DMS153 treated with DMSO at 0.1 percent for 48 hours (cell line): ENCODE data around the gene FAXC.
A peak's percentile ranks its signal among the peaks of the same experiment; 100 is the strongest.
"Not testable (repeated sequence)": the region's sequence is repeated elsewhere in the genome, so short reads cannot be mapped to it uniquely, and the experiment has no call there.

Experiments used
- DNase-seq: peaks from one replicate; lab custom pipeline; 2025; ENCODE audit not compliant: unreplicated experiment; lab: John Stamatoyannopoulos, UW

The FAXC gene

DNA sequence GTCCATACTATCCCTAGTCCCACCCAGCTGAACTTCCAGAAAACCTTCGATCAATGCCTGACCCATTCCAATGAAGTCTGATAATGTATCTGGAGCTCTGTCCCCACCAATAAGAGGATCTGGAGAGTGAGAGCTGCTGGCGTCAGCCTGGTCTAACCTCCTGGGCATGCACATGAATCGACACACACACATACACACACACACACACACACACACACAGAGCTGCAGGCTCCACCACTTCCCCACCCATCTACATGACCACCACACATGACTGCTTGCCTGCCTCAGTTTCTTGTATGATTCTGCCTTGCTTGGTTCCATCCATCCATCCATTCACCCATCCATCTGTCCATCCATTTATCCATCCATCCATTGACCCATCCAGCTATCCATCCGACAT is 60.8 kb downstream of the FAXC start:
- DNase-seq, result no peak

DNA sequence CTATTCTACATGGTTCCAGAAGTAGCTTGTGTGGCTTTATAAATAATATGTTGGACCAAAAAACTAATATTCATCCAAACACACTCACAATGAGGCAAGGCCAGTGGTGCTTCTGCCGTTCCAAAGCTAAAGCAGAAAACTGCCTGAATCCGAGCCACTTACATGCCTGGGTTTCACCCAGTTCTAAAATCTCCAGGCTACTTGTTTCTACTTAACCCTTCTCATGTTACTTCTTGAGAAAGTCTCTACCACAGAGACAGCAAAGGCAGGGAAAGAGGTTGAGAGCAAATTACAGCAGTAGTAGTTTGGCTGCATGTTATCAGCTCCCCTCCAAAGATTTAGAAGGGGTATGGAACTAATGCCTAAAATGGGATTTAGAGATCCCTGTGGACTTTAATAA is 62.0 kb downstream of the FAXC start:
- no peak for DNase-seq

DNA sequence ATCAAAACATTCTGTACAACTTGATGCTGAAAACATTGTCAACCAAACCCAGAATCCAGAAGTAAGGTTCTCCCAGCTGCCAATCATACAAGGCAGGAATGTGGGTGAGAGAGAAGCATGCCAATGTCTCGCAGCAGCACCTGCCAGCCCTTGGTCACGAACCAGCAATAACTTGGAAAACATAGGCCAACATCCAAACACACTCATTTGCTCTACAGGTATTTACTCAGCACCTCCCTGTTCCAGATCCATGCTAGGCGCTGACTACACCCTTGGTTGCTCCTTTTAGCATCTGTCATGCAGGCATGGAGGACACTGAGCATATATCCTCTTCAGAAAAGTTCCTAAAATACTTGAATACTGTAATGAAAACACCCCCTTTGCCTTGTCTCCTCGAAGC is 63.6 kb downstream of the FAXC start:
- DNase-seq, result no peak

DNA sequence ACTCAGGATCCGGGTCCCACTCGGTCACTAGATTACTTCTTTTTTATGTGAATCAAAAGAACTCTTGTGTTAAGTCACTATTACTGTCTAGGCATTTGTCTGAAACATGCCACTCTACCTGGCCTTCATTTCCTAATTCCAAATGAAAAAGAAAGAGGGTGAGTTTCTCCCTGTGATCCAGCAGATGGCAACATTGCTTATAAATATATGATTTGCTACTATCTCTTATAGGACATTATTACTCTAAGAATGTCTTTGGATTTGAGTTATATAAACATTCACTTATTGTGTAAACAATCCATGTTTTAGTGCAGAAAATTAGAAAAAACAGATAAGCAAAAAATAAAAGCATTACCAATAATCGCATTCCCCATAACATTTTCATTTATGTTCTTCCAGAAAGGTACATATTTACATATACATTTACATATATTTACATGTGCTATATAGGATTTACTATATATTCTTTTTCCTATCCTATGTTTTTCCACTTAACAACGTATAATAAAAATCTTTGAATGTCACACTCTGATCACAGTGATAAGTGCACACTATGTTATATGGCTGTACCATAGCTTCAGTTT is 66.9 kb downstream of the FAXC start:
- DNase-seq, result no peak

DNA sequence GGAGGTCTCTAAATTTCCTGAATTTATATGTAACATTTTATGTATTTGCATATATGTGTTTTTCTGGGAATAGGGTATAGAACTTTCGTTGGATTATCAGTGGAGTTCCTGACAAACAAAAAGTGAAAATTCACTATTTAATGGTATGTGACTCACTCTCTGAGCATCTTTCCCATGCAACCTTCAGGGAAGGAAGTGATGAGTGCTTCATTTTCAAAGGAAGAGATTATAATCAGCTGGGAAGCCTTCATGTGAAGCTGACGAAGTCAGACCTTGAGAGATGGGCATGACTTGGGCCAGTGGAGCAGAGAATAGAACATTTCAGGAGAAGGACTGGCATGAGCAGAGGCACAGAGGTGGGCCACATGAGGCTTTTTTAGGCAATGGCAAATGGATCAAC is 72.7 kb downstream of the FAXC start:
- no peak for DNase-seq

DNA sequence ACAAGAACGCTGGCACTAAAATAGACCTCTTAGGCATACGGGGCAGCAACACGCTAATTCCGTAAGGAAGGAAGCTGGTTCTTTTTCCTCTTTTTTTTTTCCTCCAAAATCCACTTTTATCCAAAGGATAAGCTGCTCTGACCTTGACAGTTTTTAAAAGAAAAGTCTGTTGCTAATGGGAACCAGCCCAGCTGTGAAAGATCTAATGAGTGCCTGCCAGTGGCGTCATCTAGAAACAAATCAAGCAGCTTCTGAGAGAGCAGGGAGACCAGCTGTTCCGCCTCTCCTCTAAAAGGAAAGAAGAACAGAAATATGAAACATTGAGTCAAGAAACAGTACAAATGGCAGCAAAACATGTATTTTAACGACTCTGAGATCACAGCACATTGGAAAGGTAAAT is 78.6 kb downstream of the FAXC start:
- no peak for DNase-seq

DNA sequence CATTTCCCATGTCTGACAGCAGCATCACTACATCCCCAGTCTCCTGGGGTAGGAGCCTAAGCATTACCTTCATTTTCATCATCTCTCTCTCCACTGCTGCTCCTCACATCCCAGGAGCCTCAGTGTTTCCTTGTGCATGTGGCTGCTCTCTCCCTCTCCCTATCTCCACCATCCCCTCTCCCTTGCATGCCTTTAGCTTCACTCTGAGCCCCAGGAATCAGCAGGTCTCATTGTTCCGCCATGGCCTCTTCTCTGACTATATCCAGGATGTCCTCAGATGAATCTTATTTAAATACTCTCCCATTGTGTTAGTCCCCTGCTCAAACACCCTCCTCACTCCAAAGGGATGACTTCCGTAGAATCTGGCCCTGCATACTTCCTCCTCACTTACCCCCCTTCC is 79.4 kb downstream of the FAXC start:
- no peak for DNase-seq

DNA sequence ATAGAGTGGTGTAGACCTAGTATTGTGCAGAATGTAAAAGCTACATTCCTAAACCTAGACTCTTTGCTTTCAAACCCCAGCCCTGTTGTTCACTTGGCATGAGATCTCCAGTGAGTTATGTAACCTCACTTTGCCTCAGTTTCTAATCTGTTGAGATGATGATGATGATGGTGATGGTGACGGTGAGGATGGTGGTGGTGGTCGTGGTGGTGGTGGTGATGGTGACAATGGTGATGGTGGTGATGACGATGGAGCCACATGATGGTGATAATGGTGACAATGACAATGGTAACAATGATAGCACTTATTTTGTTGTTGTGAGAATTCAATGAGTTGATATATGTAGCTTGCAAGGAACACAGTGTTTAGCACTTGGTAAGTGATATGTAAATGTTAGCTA is 80.3 kb downstream of the FAXC start:
- no peak for DNase-seq

DNA sequence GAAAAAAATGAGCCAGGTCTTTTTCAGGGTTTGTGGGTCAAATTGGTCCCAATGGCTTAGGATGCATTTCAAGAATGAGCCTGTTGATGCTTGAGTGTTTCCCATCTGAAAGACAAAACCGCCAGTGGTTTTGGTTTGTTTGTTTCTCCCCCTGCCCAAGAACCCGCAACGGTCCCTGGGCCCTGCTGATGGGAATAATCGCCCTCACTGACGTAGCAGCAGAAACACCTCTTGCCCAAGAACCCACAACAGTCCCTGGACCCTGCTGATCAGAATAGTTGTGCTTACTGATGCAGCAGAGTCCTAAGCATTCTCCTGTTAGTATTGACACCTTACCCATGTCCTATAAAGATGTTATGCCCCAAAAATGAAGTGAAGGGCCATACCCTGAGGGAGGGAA is 82.5 kb downstream of the FAXC start:
- DNase-seq, result not testable (repeated sequence)

DNA sequence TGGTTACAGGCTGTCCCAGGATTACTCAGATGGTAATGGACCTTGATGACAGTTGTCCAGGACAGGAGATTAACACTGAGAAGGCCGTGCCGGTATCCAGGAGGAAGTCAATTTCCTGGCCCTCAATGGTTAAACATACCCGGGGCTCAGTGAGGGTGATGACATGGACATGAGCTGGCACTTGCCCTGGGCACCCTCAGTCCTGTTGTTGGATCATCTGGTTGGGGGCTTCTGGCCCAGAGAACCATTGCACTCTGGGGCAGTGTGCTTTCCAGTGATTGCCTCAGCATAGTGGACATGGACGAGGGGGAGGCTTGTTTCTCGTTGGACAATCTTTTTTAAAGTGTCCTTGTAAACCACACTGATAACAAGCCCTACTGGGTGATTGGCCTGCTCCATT is 84.0 kb downstream of the FAXC start:
- DNase-seq, result not testable (repeated sequence)

DNA sequence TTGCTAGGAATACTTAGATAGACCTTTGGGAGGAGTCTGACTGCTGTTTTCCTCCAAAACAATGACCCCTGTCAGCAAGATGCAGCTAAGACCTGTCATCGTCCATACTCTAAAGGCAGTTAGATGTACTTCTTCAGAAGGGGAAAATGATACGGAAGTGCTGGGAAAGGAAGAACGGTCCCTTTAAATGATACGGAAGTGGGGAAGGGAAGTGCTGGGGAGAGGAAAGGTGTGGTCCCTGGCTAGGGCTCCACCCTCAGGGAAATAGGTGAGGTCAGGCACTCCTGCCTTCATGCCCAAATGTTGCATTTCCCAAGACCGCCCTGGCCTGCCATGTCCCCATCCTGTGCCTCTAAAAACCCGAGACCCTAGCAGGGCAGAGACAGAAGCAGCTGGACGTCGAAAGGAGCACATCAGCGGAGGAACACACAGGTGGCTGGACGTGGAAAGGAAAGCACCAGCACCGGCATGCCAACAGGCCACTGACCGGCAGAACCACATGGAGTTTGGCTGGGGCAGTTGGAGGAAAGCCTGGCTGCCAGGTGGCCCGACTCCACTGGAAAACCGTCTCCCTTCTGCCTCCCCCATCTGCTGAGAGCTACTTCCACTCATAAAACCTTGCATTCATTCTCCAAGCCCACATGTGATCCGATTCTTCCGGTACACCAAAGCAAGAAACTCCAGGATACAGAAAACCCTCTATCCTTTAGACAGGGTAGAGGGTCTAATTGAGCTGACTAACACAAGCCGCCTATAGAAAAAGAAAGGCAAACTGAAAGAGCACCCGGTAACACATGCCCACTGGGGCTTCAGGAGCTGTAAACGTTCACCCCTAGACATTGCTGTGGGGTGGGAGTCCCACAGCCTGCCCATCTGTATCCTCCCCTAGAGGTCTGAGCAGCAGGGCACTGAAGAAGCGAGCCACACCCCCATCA is 94.6 kb downstream of the FAXC start:
- DNase-seq, result no peak

DNA sequence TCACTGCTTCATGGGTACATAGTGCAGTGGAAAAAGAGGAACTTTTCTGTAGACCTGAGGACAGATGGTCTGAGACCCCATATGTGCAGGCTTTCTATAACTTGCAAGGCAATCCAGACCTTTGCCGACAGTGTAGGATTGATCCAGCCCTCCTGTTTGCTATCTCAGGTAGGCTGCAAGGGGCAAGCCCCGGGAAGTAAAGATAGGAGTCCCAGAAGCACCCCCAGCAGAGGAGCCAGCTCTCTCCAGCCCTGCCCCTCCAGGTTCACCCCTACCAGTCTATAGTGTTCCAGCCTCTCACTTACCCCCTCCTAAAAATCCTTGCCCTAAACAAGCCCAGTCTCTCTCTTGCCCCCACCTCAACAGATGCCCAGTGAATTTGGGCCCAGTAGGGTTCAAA is 96.2 kb downstream of the FAXC start:
- no peak for DNase-seq

DNA sequence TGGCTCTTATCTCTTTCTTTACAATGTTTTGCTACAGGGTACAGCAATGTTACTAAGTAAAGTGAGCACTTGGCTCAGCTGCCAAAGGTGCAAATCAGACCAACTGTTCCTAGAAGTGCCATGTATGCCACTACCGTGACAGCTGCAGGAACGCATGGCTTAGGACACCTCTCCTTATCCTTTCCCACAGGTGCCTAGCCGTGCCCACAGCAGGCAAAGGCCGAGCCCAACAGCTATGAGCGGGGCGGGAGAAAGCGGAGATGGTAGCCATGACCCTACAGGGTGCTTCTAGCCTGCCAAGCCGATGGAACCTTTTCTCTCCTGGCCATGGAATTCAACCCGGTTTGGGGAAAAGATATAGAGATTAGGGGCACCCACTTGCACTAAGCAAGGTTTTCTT is 97.1 kb downstream of the FAXC start:
- no peak for DNase-seq

DNA sequence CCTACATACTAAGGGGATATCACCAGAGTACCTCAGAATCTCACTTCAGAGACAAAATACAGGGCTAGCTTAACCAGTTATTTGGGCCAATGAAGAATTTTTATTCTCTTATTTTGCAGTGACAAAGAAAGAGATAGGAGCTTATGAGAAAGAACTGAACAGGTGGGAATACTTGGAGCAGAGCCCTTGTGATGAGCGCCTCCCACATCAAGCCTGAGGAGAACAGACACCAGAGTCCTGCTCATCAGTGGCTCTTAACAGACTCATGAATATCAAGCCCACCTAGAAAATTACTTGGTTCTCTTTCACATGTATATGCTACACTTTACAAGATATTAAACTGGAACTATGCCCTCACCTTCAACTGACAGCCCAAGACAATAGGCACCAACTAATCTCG is 99.0 kb downstream of the FAXC start:
- DNase-seq, result no peak

DNA sequence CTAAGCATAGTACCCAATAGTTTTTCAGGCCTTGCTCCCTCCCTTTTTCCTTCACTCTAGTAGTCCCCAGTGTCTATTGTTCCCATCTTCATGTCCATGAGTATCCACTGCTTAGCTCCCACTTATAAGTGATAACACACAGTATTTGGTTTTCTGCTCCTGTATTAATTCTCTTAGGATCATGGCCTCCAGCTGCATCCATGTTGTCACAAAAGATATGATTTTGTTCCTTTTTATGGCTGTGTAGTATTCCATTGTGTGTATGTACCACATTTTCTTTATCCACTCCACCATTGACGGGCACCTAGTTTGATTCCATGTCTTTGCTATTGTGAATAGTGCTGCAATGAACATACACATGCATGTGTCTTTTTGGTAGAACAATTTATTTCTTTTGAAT is 102.9 kb downstream of the FAXC start:
- no peak for DNase-seq

DNA sequence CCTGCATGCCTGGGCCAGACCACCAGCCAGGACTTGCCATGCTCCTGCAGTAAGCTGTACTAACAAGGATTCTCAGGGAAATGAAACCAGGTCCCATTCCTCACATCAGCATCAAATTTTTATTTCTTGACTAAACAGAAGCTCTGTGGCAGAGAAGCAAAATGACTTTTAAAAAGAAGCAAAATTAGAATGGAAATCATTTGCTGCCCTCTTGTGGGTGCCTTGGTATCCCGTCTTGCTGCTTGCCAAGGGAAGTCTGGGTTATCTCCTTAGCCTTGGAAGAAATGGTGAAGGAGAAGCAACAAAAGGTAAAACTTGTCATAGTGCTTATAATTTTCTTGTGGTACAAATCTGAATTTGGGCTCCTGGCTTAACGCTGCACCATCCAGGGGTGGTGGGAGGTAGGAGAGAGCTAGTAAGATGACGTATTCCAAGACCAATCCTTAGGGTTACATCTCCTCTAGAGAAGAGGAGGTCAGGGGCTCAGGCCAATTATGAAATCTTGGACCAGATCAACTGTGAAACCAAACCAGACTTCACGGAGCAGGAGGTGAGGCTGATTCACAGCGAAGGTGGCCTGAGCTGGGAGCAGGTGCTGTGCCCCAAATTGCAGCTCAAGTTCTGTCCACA is 107.5 kb downstream of the FAXC start:
- peak; percentile 6 for DNase-seq

DNA sequence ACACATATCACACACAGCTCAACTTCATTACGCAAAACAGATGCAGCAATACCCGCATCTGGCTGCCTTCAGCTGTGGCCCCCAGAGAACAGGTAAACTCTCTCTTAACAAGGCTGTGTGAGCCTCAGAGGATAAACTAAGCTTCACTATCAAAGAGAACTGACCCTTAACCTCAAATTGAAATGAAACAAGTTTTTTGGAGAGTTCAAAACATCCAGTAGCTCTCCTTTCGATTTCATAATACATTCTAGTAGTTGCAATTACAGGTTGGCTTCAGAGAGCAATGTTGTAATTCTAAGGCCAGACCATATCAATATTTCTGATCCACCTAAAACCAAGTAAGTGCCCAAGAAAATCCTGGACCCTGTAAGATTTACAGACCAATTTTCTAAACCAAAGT is 113.5 kb downstream of the FAXC start:
- DNase-seq, result no peak

DNA sequence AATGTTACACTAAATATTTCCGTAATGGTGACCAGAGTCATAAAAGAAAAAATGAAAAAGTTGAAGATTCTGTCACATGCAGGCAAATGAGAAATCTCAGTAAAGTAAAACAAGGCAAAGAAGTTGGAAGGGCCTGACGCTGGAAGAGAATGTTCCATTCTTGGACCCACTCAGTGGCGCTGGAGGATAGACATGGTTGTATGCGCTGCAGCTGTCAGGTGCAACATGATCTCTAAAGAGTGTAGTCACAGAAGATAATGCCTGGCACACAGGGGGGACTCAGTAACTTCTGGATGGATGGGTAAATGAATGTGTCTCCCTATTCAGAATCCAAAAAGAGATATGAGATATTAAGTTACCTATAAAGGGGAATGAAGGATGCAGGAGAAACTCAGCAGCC is 116.3 kb downstream of the FAXC start:
- no peak for DNase-seq

DNA sequence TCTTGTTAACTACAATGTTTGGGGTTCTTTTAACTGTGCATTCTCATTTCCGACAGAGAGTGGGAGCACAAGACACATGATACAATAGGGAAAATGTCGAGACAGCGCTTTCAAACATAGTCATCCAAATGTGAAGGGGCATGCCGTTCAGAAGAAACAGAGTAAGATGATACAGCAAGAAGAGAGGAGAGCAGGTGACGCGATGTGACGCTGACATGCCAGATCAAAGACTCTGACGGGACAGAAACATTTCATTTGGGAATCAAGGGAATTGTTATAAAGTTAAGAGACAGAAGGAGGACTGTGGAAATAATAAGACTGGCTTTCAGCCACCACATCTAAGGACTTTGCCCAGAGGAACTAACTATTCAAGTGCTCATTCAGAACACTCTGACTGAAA is 117.4 kb downstream of the FAXC start:
- no peak for DNase-seq

DNA sequence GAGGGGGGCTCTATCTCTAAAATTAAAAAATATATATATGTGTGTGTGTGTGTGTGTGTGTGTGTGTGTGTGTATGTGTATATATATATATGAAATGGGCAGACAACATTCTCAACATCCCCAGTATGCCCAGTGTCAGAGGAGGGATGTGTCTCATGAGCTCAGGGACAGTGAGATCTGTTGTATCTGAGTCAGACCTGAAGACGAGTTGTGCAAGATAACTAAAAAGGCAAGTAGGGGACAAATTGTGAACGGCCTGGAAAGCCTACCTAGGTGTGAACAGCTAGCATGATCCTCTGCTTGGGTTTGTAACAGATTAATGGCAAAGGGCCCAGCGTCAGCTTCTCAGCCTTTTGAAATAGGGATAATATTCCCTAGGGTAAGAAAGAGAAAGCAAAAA is 124.3 kb downstream of the FAXC start:
- DNase-seq, result no peak
